ENCODE data around the gene MKS1. TPM values are rescaled to one million over a fixed set of nuclear protein-coding genes. Genes with fewer than 3 reads are reported as not detected.

MKS1 gene
- polyA plus RNA-seq, 1 experiment, result 14.1 TPM

GRCh38 chr17:58247511-58248363 lies 28.7 kb upstream of the MKS1 start:
- Histone ChIP-seq H3K4me3 (ENCODE audit: low read depth, low read length) (no peak overlapping the region), H3K36me3 (ENCODE audit: control insufficient read depth, insufficient read depth, low read length) (no peaks in the 10 kb centered on the region), H3K27me3 (ENCODE audit: control insufficient read depth, insufficient read depth, low read length) (peaks cover 7% of the 10 kb centered on the region)
- no peak for TF ChIP-seq CTCF (IDR thresholded peaks at IDR 0.05; ENCODE audit: insufficient read depth, low read depth, low read length)
- ChIA-PET CTCF (interaction anchor here (0.6 to 4.5 kb wide), 4 partner anchors 10 to 199 kb away, joined by 3 to 50 read pairs (median 8); partner anchors contain the start of gene LPO), POLR2A (no interaction called here)
- DNase-seq (ENCODE audit: low read depth), result no peak

- ChIA-PET POLR2A (no interaction called here), CTCF (interaction anchor here (4.5 kb wide), 1 partner anchor 9 kb away, joined by 50 read pairs; the partner anchor contains the start of gene LPO)
- TF ChIP-seq CTCF (IDR thresholded peaks at IDR 0.05; ENCODE audit: insufficient read depth, low read depth, low read length), result no peak
Observed at GRCh38 chr17:58246781-58247180, 27.7 kb upstream of the MKS1 start.

GRCh38 chr17:58246104-58246740 lies 27.2 kb upstream of the MKS1 start:
- H3K27me3 ChIP-seq (ENCODE audit: control insufficient read depth, insufficient read depth, low read length), result peaks cover 10% of the 10 kb centered on the region
- ChIA-PET POLR2A (no interaction called here), CTCF (interaction anchor here (4.5 kb wide), 1 partner anchor 9 kb away, joined by 50 read pairs; the partner anchor contains the start of gene LPO)
- no peak overlapping the region for H3K4me3 ChIP-seq (ENCODE audit: low read depth, low read length)
- no peak for TF ChIP-seq CTCF (IDR thresholded peaks at IDR 0.05; ENCODE audit: insufficient read depth, low read depth, low read length)
- no peaks in the 10 kb centered on the region for H3K36me3 ChIP-seq (ENCODE audit: control insufficient read depth, insufficient read depth, low read length)
- no peak for DNase-seq (ENCODE audit: low read depth)

More at GRCh38 chr17:58246781-58247180, 27.7 kb upstream of the MKS1 start:
- Histone ChIP-seq H3K4me3 (ENCODE audit: low read depth, low read length) (no peak overlapping the region), H3K27me3 (ENCODE audit: control insufficient read depth, insufficient read depth, low read length) (peaks cover 9% of the 10 kb centered on the region), H3K36me3 (ENCODE audit: control insufficient read depth, insufficient read depth, low read length) (no peaks in the 10 kb centered on the region)
- DNase-seq (ENCODE audit: low read depth), result no peak

GRCh38 chr17:58245428-58246103 lies 26.5 kb upstream of the MKS1 start:
- H3K4me3 ChIP-seq (ENCODE audit: low read depth, low read length), result no peak overlapping the region
- H3K27me3 ChIP-seq (ENCODE audit: control insufficient read depth, insufficient read depth, low read length), result peaks cover 10% of the 10 kb centered on the region
- CTCF ChIA-PET, result no interaction called here
- no peak for TF ChIP-seq CTCF (IDR thresholded peaks at IDR 0.05; ENCODE audit: insufficient read depth, low read depth, low read length)
- no peak for DNase-seq (ENCODE audit: low read depth)
- H3K36me3 ChIP-seq (ENCODE audit: control insufficient read depth, insufficient read depth, low read length), result no peaks in the 10 kb centered on the region
- POLR2A ChIA-PET, result no interaction called here

- ChIA-PET POLR2A (no interaction called here), CTCF (no interaction called here)
- no peak for DNase-seq (ENCODE audit: low read depth)
- Histone ChIP-seq H3K36me3 (ENCODE audit: control insufficient read depth, insufficient read depth, low read length) (no peaks in the 10 kb centered on the region), H3K4me3 (ENCODE audit: low read depth, low read length) (no peak overlapping the region), H3K27me3 (ENCODE audit: control insufficient read depth, insufficient read depth, low read length) (peaks cover 11% of the 10 kb centered on the region)
- TF ChIP-seq CTCF (IDR thresholded peaks at IDR 0.05; ENCODE audit: insufficient read depth, low read depth, low read length), result no peak
Observed at GRCh38 chr17:58244963-58245362, 25.9 kb upstream of the MKS1 start.

Measured in BJ (cell line).